NT2/D1 (cell line): ENCODE measurements around the gene PADI2.

ENCODE experiments used
- DNase-seq: peaks from one replicate; pipeline ENCODE4 v3.0.0-alpha.2; 2011; ENCODE audit warnings: low read depth, low spot score
- H3K27me3 ChIP-seq: 2 replicates; pipeline ENCODE4 v1.6.0; 2011; ENCODE audit warnings: mild to moderate bottlenecking; ENCODE audit not compliant: insufficient read length, insufficient read depth
- H3K36me3 ChIP-seq: 2 replicates; pipeline ENCODE4 v1.6.1; 2011; ENCODE audit warnings: mild to moderate bottlenecking, low read length, mixed read lengths; ENCODE audit not compliant: insufficient read depth, insufficient read length
- H3K4me1 ChIP-seq: 2 replicates; pipeline ENCODE4 v1.5.1; 2011; ENCODE audit not compliant: insufficient read depth, insufficient read length
- H3K4me3 ChIP-seq: 2 replicates; pipeline ENCODE4 v1.5.1; 2011; ENCODE audit warnings: low read depth; ENCODE audit not compliant: insufficient read length
- H3K9ac ChIP-seq: 2 replicates; pipeline ENCODE4 v1.6.0; 2011; ENCODE audit warnings: low read depth; ENCODE audit not compliant: insufficient read length
- H3K9me3 ChIP-seq: 2 replicates; pipeline ENCODE4 v1.5.1; 2011; ENCODE audit warnings: mild to moderate bottlenecking, low read length; ENCODE audit not compliant: insufficient read depth
- SUZ12 ChIP-seq: IDR thresholded peaks from 2 replicates; pipeline ENCODE4 v1.6.1; 2011; ENCODE audit not compliant: insufficient read length, insufficient read depth; ENCODE audit errors: extremely low read depth
- YY1 ChIP-seq: IDR thresholded peaks from 2 replicates; pipeline ENCODE4 v1.6.1; 2011; ENCODE audit not compliant: insufficient read length, insufficient read depth
- ZNF274 ChIP-seq: IDR thresholded peaks from 2 replicates; pipeline ENCODE4 v1.6.1; 2011; ENCODE audit warnings: mild to moderate bottlenecking, low read depth, low read length

The PADI2 gene

DNA sequence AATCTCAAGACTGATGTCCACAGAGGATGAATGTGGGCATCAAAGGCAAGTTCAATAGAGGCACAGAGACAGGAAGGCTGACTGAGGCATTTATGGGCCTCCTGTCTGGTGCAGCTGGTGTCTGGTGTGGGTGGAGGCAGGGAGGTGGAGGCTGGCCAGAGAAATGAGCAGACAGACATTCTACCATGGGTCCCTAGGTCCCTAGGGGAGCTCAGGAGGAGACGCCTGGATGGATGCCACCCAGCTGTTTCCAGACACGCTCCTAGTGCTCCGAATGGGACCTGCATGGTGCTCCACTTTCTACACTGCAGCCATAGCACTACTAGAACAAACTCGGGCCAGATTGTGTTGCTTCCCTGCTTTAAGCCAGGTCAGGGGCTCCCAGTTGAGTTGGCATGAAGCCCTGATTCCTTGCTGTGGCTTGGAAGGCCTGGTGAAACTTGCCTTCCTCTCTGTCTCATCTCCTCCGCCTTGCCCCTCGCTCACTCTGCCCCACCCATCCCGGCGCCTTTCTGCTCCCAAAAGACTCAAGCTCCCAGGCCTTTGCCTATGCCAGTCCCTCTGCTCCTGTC, 25.3 kb downstream of the PADI2 start:
- no peak for TF ChIP-seq YY1
- TF ChIP-seq SUZ12, result no peak
- no peak for TF ChIP-seq ZNF274
- Histone ChIP-seq H3K36me3 (no peaks in the 10 kb centered on the region), H3K4me1 (peaks cover 9% of the 10 kb centered on the region), H3K9ac (no peak overlapping the region), H3K4me3 (no peak overlapping the region), H3K9me3 (no peaks in the 10 kb centered on the region), H3K27me3 (no peaks in the 10 kb centered on the region)
- no peak for DNase-seq

DNA sequence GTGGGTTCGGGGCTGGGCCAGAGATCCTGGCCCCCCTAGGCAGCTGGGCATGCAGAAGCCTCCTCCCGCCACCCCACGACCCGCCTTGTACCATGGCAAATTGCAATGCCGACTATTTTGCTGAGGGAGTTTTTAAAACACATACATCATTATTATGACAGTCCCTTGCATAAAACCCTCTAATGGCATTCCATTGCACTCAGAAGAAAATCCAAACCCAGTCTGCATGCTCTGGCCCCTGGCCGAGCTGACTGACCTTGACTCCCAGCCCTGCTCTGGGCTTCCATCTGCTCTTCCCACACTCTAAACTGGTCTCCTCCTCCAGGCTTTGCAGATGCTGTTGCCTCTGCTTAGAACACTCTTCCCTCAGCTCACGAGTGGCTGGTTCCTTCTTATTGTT, 28.0 kb downstream of the PADI2 start:
- no peaks in the 10 kb centered on the region for H3K27me3 ChIP-seq

DNA sequence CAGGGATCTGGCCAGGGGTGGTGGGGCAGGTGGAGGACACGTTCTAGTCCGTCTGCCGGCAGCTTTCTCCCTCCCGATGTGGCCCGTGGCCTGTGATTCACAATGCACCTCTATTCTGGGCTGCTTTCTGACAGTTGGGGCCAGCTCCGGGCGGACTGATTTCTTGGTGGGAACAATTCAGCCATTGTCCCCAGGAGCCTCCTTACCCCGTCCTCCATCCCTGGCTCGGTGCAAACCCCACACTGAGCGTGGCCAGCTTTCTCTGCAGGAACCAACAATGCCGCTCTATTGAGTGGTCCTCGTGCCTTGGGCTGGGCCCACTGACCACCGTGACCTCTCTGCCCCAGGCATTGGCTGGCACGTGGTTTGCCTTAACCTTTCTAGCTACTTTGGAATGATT, 29.7 kb downstream of the PADI2 start:
- no peak overlapping the region for H3K9ac ChIP-seq
- DNase-seq, result no peak

More for the DNA sequence above, 28.0 kb downstream of the PADI2 start:
- no peak overlapping the region for H3K4me3 ChIP-seq
- DNase-seq, result no peak
- H3K9me3 ChIP-seq, result no peaks in the 10 kb centered on the region
- H3K9ac ChIP-seq, result no peak overlapping the region
- peaks cover 5% of the 10 kb centered on the region for H3K4me1 ChIP-seq
- no peaks in the 10 kb centered on the region for H3K36me3 ChIP-seq
- no peak for TF ChIP-seq SUZ12
- no peak for TF ChIP-seq YY1
- no peak for TF ChIP-seq ZNF274

DNA sequence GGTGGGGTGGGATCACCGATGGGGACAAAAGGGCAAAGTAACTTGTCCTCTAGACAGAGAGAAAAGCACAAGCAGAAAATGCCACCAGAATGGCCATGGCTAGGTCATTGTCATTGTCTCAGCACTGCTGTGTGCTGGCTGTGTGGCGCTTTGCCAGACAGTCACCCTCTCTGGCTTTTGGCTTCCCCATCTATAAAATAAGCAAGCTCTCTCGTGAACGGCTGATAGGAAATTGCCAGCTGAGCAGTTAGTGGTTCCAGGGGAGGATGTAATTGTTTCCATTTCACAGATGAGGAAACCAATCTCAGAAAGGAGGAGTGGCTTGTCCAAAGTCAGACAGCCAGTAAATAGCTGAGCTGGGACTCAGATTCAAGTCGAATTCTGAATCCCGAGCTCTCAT, 32.5 kb downstream of the PADI2 start:
- no peaks in the 10 kb centered on the region for H3K36me3 ChIP-seq

More for the DNA sequence above, 29.7 kb downstream of the PADI2 start:
- H3K4me3 ChIP-seq, result no peak overlapping the region
- no peaks in the 10 kb centered on the region for H3K27me3 ChIP-seq
- no peaks in the 10 kb centered on the region for H3K9me3 ChIP-seq
- peaks cover 5% of the 10 kb centered on the region for H3K4me1 ChIP-seq
- H3K36me3 ChIP-seq, result no peaks in the 10 kb centered on the region
- TF ChIP-seq ZNF274, result no peak
- TF ChIP-seq SUZ12, result no peak
- no peak for TF ChIP-seq YY1

DNA sequence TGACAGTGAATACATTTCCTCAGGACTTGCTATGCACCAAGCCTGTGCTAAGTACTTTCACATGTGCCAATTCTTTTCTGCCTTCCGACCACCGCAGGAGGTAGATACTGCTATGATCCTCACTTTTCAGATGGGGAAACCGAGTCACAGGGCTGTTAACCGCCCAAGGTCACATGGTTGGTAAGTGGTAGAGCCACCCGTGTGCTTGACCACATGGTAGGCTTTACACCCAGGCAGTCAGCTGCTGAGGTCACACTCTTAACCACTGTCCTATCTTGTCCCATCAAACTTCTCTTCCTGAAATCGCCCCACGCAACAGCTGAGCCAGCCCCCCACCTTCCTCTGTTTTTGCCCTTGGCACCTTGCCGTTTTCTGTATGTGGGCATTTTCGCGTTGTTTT, 34.5 kb downstream of the PADI2 start:
- Histone ChIP-seq H3K36me3 (no peaks in the 10 kb centered on the region), H3K4me1 (peaks cover 2% of the 10 kb centered on the region), H3K4me3 (no peak overlapping the region), H3K9ac (no peak overlapping the region), H3K27me3 (no peaks in the 10 kb centered on the region), H3K9me3 (no peaks in the 10 kb centered on the region)
- DNase-seq, result no peak
- TF ChIP-seq ZNF274 (no peak), YY1 (no peak), SUZ12 (no peak)

More for the DNA sequence above, 32.5 kb downstream of the PADI2 start:
- Histone ChIP-seq H3K27me3 (no peaks in the 10 kb centered on the region), H3K4me1 (peaks cover 5% of the 10 kb centered on the region), H3K4me3 (no peak overlapping the region), H3K9me3 (no peaks in the 10 kb centered on the region), H3K9ac (no peak overlapping the region)
- TF ChIP-seq YY1 (no peak), ZNF274 (no peak), SUZ12 (no peak)
- no peak for DNase-seq

DNA sequence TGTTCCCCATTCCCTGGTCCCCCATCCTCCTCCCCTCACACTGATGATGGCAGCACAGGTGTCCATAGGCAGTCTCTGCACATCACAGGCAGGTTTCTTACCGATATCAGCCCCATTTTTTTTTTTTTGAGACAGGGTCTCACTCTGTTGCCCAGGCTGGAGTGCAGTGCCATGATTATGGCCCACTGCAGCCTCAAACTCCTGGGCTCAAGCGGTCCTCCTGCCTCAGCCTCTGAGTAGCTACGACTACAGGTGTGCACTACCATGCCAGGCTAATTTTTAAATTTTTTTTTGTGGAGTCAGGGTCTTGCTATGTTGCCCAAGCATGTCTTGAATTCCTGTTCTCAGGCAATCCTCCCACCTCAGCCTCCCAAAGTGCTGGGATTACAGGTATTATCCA, 36.5 kb downstream of the PADI2 start:
- no peak overlapping the region for H3K9ac ChIP-seq
- TF ChIP-seq SUZ12 (no peak), YY1 (no peak), ZNF274 (no peak)
- DNase-seq, result no peak

DNA sequence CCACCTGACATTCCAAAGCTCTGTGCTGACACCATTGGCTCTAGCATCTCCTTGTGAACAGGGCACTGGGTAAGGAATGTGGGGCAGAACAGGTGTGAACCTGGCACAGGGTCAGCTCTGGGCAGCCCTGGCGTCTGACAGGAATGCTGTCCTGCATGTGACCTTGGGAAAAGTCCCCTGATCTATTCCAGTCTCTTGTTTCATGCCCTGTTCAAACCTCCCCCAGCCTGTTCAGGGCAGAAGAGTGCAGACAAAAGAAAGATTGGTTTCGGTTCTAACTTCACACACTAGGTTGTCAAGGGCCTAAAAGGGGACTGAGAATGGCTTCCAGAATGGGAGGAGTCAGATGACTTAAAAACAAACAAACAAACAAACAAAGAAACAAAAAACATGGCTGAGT, 37.8 kb downstream of the PADI2 start:
- no peaks in the 10 kb centered on the region for H3K4me1 ChIP-seq
- no peak overlapping the region for H3K4me3 ChIP-seq
- TF ChIP-seq YY1, result no peak
- DNase-seq, result no peak
- no peaks in the 10 kb centered on the region for H3K36me3 ChIP-seq
- H3K9me3 ChIP-seq, result no peaks in the 10 kb centered on the region
- no peak overlapping the region for H3K9ac ChIP-seq
- no peaks in the 10 kb centered on the region for H3K27me3 ChIP-seq

More for the DNA sequence above, 36.5 kb downstream of the PADI2 start:
- H3K9me3 ChIP-seq, result no peaks in the 10 kb centered on the region
- no peak overlapping the region for H3K4me3 ChIP-seq
- H3K36me3 ChIP-seq, result no peaks in the 10 kb centered on the region
- H3K27me3 ChIP-seq, result no peaks in the 10 kb centered on the region
- H3K4me1 ChIP-seq, result peaks cover 2% of the 10 kb centered on the region

DNA sequence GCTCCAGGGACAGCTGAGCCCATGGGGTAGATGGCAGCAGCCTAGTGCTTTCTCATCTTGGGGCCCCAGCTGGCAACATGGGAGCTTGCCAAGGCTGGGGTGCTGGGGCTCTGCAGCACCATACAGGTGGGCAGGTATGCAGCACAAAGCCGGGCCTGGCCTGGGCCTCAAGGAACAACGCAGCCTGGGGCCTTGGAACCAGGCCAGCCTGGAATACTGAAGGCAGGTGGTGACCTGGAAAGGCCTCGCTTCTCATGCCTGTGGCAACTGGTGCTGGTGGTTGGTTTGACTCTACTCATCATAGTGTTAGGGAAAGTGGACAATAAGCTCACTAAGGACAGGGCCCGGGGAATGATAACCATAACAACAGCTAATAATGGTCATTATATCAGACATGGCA, 38.4 kb downstream of the PADI2 start:
- Histone ChIP-seq H3K4me1 (no peaks in the 10 kb centered on the region), H3K9ac (no peak overlapping the region), H3K36me3 (no peaks in the 10 kb centered on the region), H3K9me3 (no peaks in the 10 kb centered on the region), H3K27me3 (no peaks in the 10 kb centered on the region), H3K4me3 (no peak overlapping the region)
- TF ChIP-seq YY1 (no peak), SUZ12 (no peak), ZNF274 (no peak)
- DNase-seq, result no peak
